Gastrocnemius medialis (tissue), 4 donors: ENCODE data around the gene MT1A. TPM values are rescaled to one million over a fixed set of nuclear protein-coding genes. Genes with fewer than 3 reads are reported as not detected.

ENCODE experiments used
- ATAC-seq, 2 donors: fragments of 150-250 bp; one replicate each; pipeline ENCODE4 v1.9.1; 2016
- DNase-seq, 2 donors: peaks; one replicate each; pipeline ENCODE4 v3.0.0-alpha.2; 2019
- H3K27ac ChIP-seq, 4 donors: fragments of 200-600 bp; sonication (generic); 1 replicate in 1 of 4; 2 replicates in 3 of 4; pipeline ENCODE4 v1.5.1; 2016 to 2018; ENCODE audit warnings: mild to moderate bottlenecking in 2 of 4, moderate library complexity in 1 of 4
- H3K27me3 ChIP-seq, 3 donors: fragments of 200-600 bp; sonication (generic) in 2 of 3; 1 replicate in 1 of 3; 2 replicates in 2 of 3; pipeline versions ENCODE4 v1.5.1 to v1.6.0; 2016 to 2019; ENCODE audit warnings: mild to moderate bottlenecking in 1 of 3, moderate library complexity in 1 of 3
- H3K36me3 ChIP-seq, 2 donors: fragments of 200-600 bp; sonication (generic) in 1 of 2; one replicate each; pipeline ENCODE4 v1.5.1; 2017 to 2018
- H3K4me1 ChIP-seq, 2 donors: fragments of 200-600 bp; sonication (generic) in 1 of 2; one replicate each; pipeline ENCODE4 v1.5.1; 2016 to 2017; ENCODE audit warnings: mild to moderate bottlenecking in 2 of 2
- H3K4me3 ChIP-seq, 4 donors: fragments of 200-600 bp; sonication (generic) in 3 of 4; 1 replicate in 1 of 4; 2 replicates in 3 of 4; pipeline ENCODE4 v1.5.1; 2016 to 2019; ENCODE audit warnings: mild to moderate bottlenecking in 2 of 4
- H3K9me3 ChIP-seq, 3 donors: fragments of 200-600 bp; sonication (generic) in 2 of 3; 1 replicate in 1 of 3; 2 replicates in 2 of 3; pipeline ENCODE4 v1.5.1; 2016 to 2019
- POLR2A ChIP-seq, 2 donors: fragments of 450-650 bp; IDR thresholded peaks; one replicate each; pipeline ENCODE4 v1.6.1; 2017; ENCODE audit warnings: antibody characterized with exemption in 2 of 2, mild to moderate bottlenecking in 2 of 2, moderate library complexity in 2 of 2
- in situ Hi-C, 4 donors: fragments of 200-750 bp; cut with MboI; loops; one replicate each; pipeline versions ENCODE4 v1.15.0 to v1.8.0; 2017; ENCODE audit warnings: low sequenced_read_pairs in 4 of 4
- intact Hi-C: fragments of 100-400 bp; cut with DNase I; formaldehyde crosslinking; loops from one replicate; pipeline ENCODE4 v1.15.1; 2023; ENCODE audit warnings: low total_unique reads
- total RNA-seq, 4 donors: library from RNA; depleted of rRNA; stranded (reverse); fragments of >200 nt; gene quantifications; one replicate each; pipeline versions ENCODE4 v1.1.0 to v1.2.3, GENCODE V29; 2016
- TF ChIP-seq, protein P1 (sequence below), 5 experiments: fragments of 450-650 bp in 3 of 5; fragments of 200-600 bp in 2 of 5; sonication (generic) in 2 of 5; IDR thresholded peaks in 4 of 5; conservative IDR thresholded peaks in 1 of 5; 1 replicate in 4 of 5; 2 replicates in 1 of 5; pipeline ENCODE4 v1.5.1; 2016 to 2019; ENCODE audit warnings: antibody characterized with exemption in 5 of 5, mild to moderate bottlenecking in 3 of 5, moderate library complexity in 3 of 5

MT1A gene
- total RNA-seq, 4 donors from 2014 or later = 17.3 to 34.9 (median 20.2) TPM; not detected in 1

DNA sequence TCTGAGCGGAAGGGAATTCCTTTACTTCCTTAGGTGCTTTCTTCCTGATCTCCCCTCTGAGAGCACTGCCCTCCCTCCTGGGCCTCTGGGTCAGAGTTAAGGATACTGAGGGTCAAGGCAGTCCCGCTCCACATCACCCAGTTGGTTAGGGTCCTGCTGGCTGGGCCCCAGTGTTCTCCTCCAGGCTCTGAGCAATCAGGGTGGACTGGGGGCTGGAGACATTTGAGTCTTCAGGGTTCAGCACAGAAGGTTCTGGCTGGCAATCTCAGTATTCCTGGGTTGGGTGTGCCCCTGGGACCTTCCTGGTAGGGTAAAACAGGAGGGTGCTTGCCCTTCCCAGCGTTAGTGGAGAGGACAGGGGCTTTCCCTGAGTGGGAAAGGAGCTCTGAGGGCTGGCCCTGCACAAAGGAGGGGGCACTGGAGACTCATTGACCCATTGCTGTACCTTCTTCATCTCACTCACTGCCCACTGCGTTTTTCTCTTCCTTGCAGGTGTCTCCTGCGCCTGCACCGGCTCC is 5.6 kb upstream of the MT1A start:
- H3K4me1 ChIP-seq = peaks cover 3 to 8% of the 10 kb centered on the region in 2 donors
- H3K9me3 ChIP-seq = no peaks in the 10 kb centered on the region
- TF ChIP-seq, protein P1, sequence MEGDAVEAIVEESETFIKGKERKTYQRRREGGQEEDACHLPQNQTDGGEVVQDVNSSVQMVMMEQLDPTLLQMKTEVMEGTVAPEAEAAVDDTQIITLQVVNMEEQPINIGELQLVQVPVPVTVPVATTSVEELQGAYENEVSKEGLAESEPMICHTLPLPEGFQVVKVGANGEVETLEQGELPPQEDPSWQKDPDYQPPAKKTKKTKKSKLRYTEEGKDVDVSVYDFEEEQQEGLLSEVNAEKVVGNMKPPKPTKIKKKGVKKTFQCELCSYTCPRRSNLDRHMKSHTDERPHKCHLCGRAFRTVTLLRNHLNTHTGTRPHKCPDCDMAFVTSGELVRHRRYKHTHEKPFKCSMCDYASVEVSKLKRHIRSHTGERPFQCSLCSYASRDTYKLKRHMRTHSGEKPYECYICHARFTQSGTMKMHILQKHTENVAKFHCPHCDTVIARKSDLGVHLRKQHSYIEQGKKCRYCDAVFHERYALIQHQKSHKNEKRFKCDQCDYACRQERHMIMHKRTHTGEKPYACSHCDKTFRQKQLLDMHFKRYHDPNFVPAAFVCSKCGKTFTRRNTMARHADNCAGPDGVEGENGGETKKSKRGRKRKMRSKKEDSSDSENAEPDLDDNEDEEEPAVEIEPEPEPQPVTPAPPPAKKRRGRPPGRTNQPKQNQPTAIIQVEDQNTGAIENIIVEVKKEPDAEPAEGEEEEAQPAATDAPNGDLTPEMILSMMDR (IDR thresholded peaks at IDR 0.05 in 4 of 5, conservative IDR thresholded peaks at IDR 0.05 in 1 of 5) = no peak
- no peak for TF ChIP-seq POLR2A (IDR thresholded peaks at IDR 0.05)
- DNase-seq (no peak), ATAC-seq (no peak)
- no peaks in the 10 kb centered on the region for H3K36me3 ChIP-seq
- peak overlapping the region; percentile 55 to 61 (median 60) for H3K4me3 ChIP-seq
- peaks cover 0 to 6% (median under 1%) of the 10 kb centered on the region in 3 donors for H3K27me3 ChIP-seq
- in situ Hi-C loops = no loop called here
- H3K27ac ChIP-seq = peak overlapping the region; percentile 74 to 80 (median 76)
- intact Hi-C loops = no loop called here

DNA sequence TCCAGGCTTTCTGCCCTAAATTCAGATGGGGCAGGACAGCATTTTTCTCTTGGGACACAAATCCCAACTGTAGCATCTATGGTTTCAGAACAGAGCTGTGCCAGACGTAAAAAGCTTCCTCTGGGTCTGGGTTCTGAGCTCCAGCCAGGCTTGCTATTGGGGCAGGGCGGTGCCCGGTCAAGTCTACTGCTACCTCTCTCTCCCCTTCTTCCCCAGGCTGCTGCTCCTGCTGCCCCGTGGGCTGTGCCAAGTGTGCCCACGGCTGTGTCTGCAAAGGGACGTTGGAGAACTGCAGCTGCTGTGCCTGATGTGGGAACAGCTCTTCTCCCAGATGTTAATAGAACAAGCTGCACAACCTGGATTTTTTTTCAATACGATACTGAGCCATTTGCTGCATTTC is 4.9 kb upstream of the MT1A start:
- TF ChIP-seq, protein P1 (IDR thresholded peaks at IDR 0.05 in 4 of 5, conservative IDR thresholded peaks at IDR 0.05 in 1 of 5) = no peak
- TF ChIP-seq POLR2A (IDR thresholded peaks at IDR 0.05) = no peak
- Histone ChIP-seq H3K9me3 (no peaks in the 10 kb centered on the region), H3K4me1 (peaks cover 4 to 9% of the 10 kb centered on the region in 2 donors), H3K27ac (peak overlapping the region in 3 of 4 donors; percentile 74 to 76 (median 75)), H3K36me3 (no peaks in the 10 kb centered on the region), H3K27me3 (peaks cover 0 to 7% (median 6%) of the 10 kb centered on the region in 3 donors), H3K4me3 (peak overlapping the region in 3 of 4 donors; percentile 59 to 61 (median 60))
- in situ Hi-C loops (no loop called here), intact Hi-C loops (no loop called here)
- DNase-seq (no peak), ATAC-seq (no peak)

DNA sequence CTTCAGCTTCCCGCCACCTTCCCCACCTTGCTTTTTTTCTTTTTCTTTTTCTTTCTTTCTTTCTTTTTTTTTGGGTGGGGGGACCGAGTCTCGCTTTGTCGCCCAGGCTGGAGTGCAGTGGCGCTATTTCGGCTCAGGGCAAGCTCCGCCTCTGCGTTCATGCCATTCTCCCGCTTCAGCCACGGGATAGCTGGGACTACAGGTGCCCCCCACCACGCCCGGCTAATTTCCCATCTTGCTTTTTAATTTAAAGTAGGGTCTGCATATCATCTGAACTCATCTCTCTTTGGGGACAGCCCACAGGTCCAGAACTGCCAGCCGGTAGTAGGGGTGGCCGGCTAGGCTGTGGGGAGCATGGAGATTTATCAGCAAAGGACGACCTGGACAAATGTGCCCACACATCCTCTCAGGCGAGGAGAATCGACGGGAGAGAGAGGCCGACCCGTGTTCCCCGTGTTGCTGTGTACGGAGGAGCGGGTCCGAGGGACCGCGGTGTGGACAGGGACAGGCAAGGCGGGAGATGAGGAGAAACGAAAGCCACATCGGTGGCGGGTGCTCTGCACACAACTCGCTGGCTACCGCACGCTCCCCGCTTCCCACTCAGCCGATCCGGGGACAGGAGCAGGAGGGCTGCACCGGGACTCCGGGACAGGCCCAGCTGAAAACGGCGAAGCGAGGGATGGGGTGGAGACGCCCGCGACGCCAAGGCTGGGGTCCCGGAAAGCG is 3.6 kb upstream of the MT1A start:
- H3K36me3 ChIP-seq = no peaks in the 10 kb centered on the region
- peaks cover 3 to 7% (median 6%) of the 10 kb centered on the region in 3 donors for H3K27me3 ChIP-seq
- no peaks in the 10 kb centered on the region for H3K9me3 ChIP-seq
- intact Hi-C loops = no loop called here
- H3K4me1 ChIP-seq = peaks cover 8 to 16% of the 10 kb centered on the region in 2 donors
- TF ChIP-seq, protein P1 (IDR thresholded peaks at IDR 0.05 in 4 of 5, conservative IDR thresholded peaks at IDR 0.05 in 1 of 5) = no peak
- TF ChIP-seq POLR2A (IDR thresholded peaks at IDR 0.05) = no peak
- DNase-seq (no peak), ATAC-seq (no peak)
- in situ Hi-C loops = no loop called here
- peak overlapping the region in 1 of 4 donors; percentile 3 for H3K4me3 ChIP-seq
- H3K27ac ChIP-seq = no peak overlapping the region

DNA sequence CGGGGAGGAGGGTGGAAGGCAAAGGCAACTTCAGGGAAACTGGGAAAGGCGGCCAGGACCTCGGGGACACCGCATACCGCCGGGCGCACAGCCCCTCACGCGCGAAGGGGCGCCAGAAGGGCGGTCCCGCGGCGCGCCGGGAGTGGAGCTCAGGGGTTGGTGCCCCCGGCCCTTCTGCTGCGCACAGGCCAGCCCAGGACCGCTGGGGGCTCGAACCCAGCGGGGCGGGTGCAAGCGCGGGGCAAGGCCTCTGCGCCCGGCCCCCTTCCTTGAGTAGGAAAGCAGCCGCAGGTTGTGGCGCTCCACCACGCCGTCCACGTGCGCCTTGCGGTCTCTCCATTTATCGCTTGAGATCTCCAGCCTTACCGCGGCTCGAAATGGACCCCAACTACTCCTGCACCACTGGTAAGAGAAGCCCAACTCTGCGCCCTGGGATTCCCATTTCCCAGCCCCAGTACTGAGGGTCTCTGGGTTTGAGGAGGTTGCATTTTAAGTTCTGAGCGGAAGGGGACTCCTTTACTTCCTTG is 3.0 kb upstream of the MT1A start:
- Histone ChIP-seq H3K27ac (no peak overlapping the region), H3K4me3 (peak overlapping the region in 1 of 4 donors; percentile 3), H3K36me3 (no peaks in the 10 kb centered on the region), H3K27me3 (peaks cover 3 to 7% (median 6%) of the 10 kb centered on the region in 3 donors), H3K9me3 (no peaks in the 10 kb centered on the region), H3K4me1 (peaks cover 8 to 16% of the 10 kb centered on the region in 2 donors)
- no peak for DNase-seq
- intact Hi-C loops = no loop called here
- in situ Hi-C loops = no loop called here
- ATAC-seq = no peak
- TF ChIP-seq, protein P1 (IDR thresholded peaks at IDR 0.05 in 4 of 5, conservative IDR thresholded peaks at IDR 0.05 in 1 of 5) = no peak
- TF ChIP-seq POLR2A (IDR thresholded peaks at IDR 0.05) = no peak
